Peyer's patch (tissue), 4 donors: ENCODE results near the gene ZNF609. TPM values are rescaled to one million over a fixed set of nuclear protein-coding genes. Genes with fewer than 3 reads are reported as not detected.

Experiments used
- DNase-seq, 3 donors: peaks; one replicate each; pipeline ENCODE4 v3.0.0-alpha.2; 2017 to 2019
- H3K27ac ChIP-seq, 4 donors: fragments of 200-600 bp; sonication (generic); one replicate each; pipeline ENCODE4 v1.5.1; 2016 to 2019
- H3K27me3 ChIP-seq, 2 donors: fragments of 200-600 bp; sonication (generic); one replicate each; pipeline ENCODE4 v1.5.1; 2019
- H3K36me3 ChIP-seq, 3 donors: fragments of 200-600 bp; sonication (generic); one replicate each; pipeline ENCODE4 v1.5.1; 2016 to 2019
- H3K4me1 ChIP-seq, 4 donors: fragments of 200-600 bp; sonication (generic); one replicate each; pipeline ENCODE4 v1.5.1; 2016 to 2019
- H3K4me3 ChIP-seq, 4 donors: fragments of 200-600 bp; sonication (generic); 1 replicate in 3 of 4; 2 replicates in 1 of 4; pipeline ENCODE4 v1.5.1; 2016 to 2019; ENCODE audit warnings: mild to moderate bottlenecking in 1 of 4
- H3K9me3 ChIP-seq, 4 donors: fragments of 200-600 bp; sonication (generic); one replicate each; pipeline ENCODE4 v1.5.1; 2016 to 2019; ENCODE audit warnings: mild to moderate bottlenecking in 1 of 4
- CTCF ChIP-seq, 6 experiments: fragments of 450-650 bp in 4 of 6; fragments of 200-600 bp in 2 of 6; sonication (generic) in 1 of 6; IDR thresholded peaks; one replicate each; pipeline ENCODE4 v1.5.1; 2017 to 2019; ENCODE audit warnings: antibody characterized with exemption in 6 of 6, mild to moderate bottlenecking in 3 of 6, moderate library complexity in 1 of 6
- POLR2A ChIP-seq, 2 donors: fragments of 450-650 bp; IDR thresholded peaks; one replicate each; pipeline ENCODE4 v1.5.1; 2017; ENCODE audit warnings: antibody characterized with exemption in 2 of 2, mild to moderate bottlenecking in 2 of 2, moderate library complexity in 2 of 2
- total RNA-seq, 4 donors: library from RNA; depleted of rRNA; stranded (reverse); fragments of >200 nt; gene quantifications; one replicate each; pipeline ENCODE4 v1.1.0, GENCODE V29; 2016

Gene ZNF609
- total RNA-seq, 4 donors from 2014 or later = 22.1 to 57.8 (median 36.0) TPM

DNA sequence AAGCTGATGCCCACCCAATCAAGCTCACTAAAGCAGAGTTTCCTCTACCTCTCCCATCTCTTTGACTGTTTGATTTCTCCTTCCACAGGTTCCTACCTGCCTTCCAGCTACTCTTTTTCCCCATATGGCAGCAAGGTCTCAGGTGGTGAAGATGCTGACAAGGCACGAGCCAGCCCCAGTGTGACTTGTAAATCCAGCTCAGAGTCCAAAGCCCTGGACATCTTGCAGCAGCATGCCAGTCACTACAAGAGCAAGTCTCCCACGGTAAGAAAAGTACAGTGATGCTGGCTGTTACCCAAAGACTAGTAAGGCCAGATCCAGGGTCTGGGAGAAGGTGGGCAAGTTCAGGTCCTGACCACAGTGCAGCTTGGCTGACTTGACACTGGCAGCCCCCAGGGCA lies 219.7 kb downstream of the ZNF609 start:
- DNase-seq = no peak
- Histone ChIP-seq H3K4me3 (no peak overlapping the region), H3K27me3 (no peaks in the 10 kb centered on the region), H3K36me3 (peaks cover 0 to 83% (median 0%) of the 10 kb centered on the region in 3 donors), H3K9me3 (no peaks in the 10 kb centered on the region), H3K4me1 (no peaks in the 10 kb centered on the region), H3K27ac (no peak overlapping the region)
- TF ChIP-seq CTCF (IDR thresholded peaks at IDR 0.05) (no peak), POLR2A (IDR thresholded peaks at IDR 0.05) (no peak)

- DNase-seq = peak in 1 of 3 donors; percentile 53
- TF ChIP-seq POLR2A (IDR thresholded peaks at IDR 0.05) = no peak
- TF ChIP-seq CTCF (IDR thresholded peaks at IDR 0.05) = peak in 4 of 6 experiments; percentile 60 to 88 (median 86)
- Histone ChIP-seq H3K27me3 (no peaks in the 10 kb centered on the region), H3K36me3 (peaks cover 0 to 77% (median 0%) of the 10 kb centered on the region in 3 donors), H3K27ac (no peak overlapping the region), H3K4me3 (no peak overlapping the region), H3K9me3 (no peaks in the 10 kb centered on the region), H3K4me1 (peaks cover 0 to under 1% (median 0%) of the 10 kb centered on the region in 4 donors)
Measured at GRCh38 chr15:64681424-64682024, 221.1 kb downstream of the ZNF609 start.

DNA sequence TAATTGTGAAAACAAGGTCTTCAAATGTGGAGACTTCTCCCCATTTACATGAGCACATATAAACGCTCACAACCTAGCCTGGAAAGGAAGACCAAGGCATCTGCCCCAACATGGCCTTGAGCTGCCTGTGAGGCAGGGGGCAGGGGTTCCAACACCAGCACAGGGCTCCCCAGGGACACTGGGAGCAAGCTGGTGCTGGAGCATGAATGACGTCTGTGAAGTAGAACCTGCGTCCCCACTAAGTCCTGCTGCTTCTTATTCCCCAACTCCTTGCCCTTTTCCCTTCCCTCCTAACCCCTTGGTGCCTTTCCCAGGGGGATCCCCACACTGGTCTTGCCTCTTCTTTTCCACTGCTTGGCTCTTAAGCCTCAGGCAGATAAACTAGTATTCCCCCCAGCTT lies 221.9 kb downstream of the ZNF609 start:
- H3K36me3 ChIP-seq = peaks cover 0 to 81% (median 0%) of the 10 kb centered on the region in 3 donors

DNA sequence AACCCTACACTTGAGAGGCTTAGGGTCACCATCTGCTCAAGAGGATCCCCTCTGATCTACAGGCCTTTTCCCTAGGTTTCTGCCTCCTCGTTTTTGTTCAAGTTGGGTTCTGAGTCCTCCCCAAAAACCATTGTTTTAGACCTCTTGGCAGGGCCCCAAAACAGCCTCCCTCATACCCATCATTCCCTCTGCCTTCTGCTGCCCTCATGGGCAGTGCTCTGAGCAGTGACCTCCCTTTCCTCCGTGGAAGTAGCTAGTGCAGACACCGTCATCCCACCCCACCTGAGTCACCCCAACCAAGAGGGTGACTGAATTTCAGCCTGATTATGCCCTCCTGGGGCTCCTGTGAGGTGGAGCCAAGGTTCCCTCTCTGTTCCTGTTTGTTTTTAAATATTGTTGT lies 223.0 kb downstream of the ZNF609 start:
- Histone ChIP-seq H3K27ac (no peak overlapping the region), H3K27me3 (no peaks in the 10 kb centered on the region), H3K9me3 (no peaks in the 10 kb centered on the region), H3K4me3 (no peak overlapping the region), H3K36me3 (peaks cover 0 to 84% (median 0%) of the 10 kb centered on the region in 3 donors), H3K4me1 (peaks cover 0 to 5% (median 0%) of the 10 kb centered on the region in 4 donors)
- TF ChIP-seq POLR2A (IDR thresholded peaks at IDR 0.05) = no peak
- TF ChIP-seq CTCF (IDR thresholded peaks at IDR 0.05) = no peak
- no peak for DNase-seq

More for the DNA sequence above, 221.9 kb downstream of the ZNF609 start:
- Histone ChIP-seq H3K27ac (no peak overlapping the region), H3K27me3 (no peaks in the 10 kb centered on the region), H3K4me3 (no peak overlapping the region), H3K4me1 (peaks cover 0 to 5% (median 0%) of the 10 kb centered on the region in 4 donors), H3K9me3 (no peaks in the 10 kb centered on the region)
- DNase-seq = no peak
- TF ChIP-seq POLR2A (IDR thresholded peaks at IDR 0.05) (no peak), CTCF (IDR thresholded peaks at IDR 0.05) (no peak)

- no peak for DNase-seq
- TF ChIP-seq CTCF (IDR thresholded peaks at IDR 0.05) (no peak), POLR2A (IDR thresholded peaks at IDR 0.05) (no peak)
- no peaks in the 10 kb centered on the region for H3K9me3 ChIP-seq
- H3K4me1 ChIP-seq = peaks cover 0 to 5% (median 0%) of the 10 kb centered on the region in 4 donors
- H3K36me3 ChIP-seq = peaks cover 0 to 82% (median 0%) of the 10 kb centered on the region in 3 donors
- no peaks in the 10 kb centered on the region for H3K27me3 ChIP-seq
- no peak overlapping the region for H3K4me3 ChIP-seq
- H3K27ac ChIP-seq = no peak overlapping the region
Measured at GRCh38 chr15:64685230-64685888, 225.0 kb downstream of the ZNF609 start.
